HCT116 (cell line): ENCODE data around the gene ZHX3. TPM values are rescaled to one million over a fixed set of nuclear protein-coding genes. Genes with fewer than 3 reads are reported as not detected.

ENCODE experiments used
- ATAC-seq: fragments of 200-7000 bp; cut with Tn5 transposase; 2 replicates; pipeline ENCODE4 v1.9.1; 2020; ENCODE audit warnings: mild to moderate bottlenecking, moderate library complexity
- BruUV-seq: library from RNA; stranded (reverse); fragments of 400-500 nt; replicated peaks from 2 replicates; lab custom pipeline; 2021; lab: Mats Ljungman, UMichigan
- CTCF ChIA-PET: fragments of 300-600 bp; sonication (Branson Sonifier 250); formaldehyde crosslinking; loops from one replicate; lab custom pipeline; 2021; ENCODE audit warnings: antibody characterized with exemption; lab: Charles Lee
- POLR2A ChIA-PET: fragments of 300-600, 350-600 bp; sonication (Branson Sonifier 250); formaldehyde crosslinking; loops from one replicate; lab custom pipeline; 2021; ENCODE audit warnings: antibody characterized with exemption; lab: Charles Lee
- RAD21 ChIA-PET, 2 experiments: fragments of 300-600 bp; sonication (Branson Sonifier 250); formaldehyde crosslinking; loops; one replicate each; lab custom pipeline; 2023; ENCODE audit warnings: low total read pairs in 2 of 2; ENCODE audit not compliant: uncharacterized antibody in 2 of 2, unreplicated experiment in 2 of 2, low non-redundant PET in 1 of 2; lab: Charles Lee
- DNase-seq: peaks from one replicate; pipeline ENCODE4 v3.0.0-alpha.2; 2010; ENCODE audit warnings: low read depth, low spot score
- H2AFZ ChIP-seq: fragments of 200-600 bp; shearing (Covaris generic), sonication (generic); 2 replicates; pipeline ENCODE4 v1.6.1; 2017; ENCODE audit warnings: low read depth, mixed run types, mixed read lengths, antibody characterized with exemption, low read length; ENCODE audit not compliant: poor library complexity, severe bottlenecking
- H3K27ac ChIP-seq: 2 replicates; pipeline ENCODE4 v1.5.1; 2012; ENCODE audit warnings: low read depth, low read length
- H3K27me3 ChIP-seq: fragments of 200-600 bp; sonication (generic); 2 replicates; pipeline ENCODE4 v1.6.1; 2016; ENCODE audit warnings: mixed run types, low read length, mixed read lengths; ENCODE audit not compliant: insufficient read depth
- H3K36me3 ChIP-seq, 2 experiments: fragments of 200-500 bp in 1 of 2; fragments of 200-600 bp in 1 of 2; sonication (Bioruptor generic) in 1 of 2; sonication (generic) in 1 of 2; 2 replicates each; pipeline versions ENCODE4 v1.5.1 to v1.6.1; 2014 to 2016; ENCODE audit warnings: low read length in 2 of 2, inconsistent platforms in 1 of 2, mixed read lengths in 1 of 2, mixed run types in 1 of 2; ENCODE audit not compliant: insufficient read depth in 2 of 2, control insufficient read depth in 1 of 2
- H3K4me1 ChIP-seq, 2 experiments: fragments of 200-600 bp in 1 of 2; sonication (generic) in 1 of 2; 2 replicates each; pipeline versions ENCODE4 v1.5.1 to v1.6.1; 2012 to 2017; ENCODE audit warnings: low read length in 2 of 2, inconsistent platforms in 1 of 2, mild to moderate bottlenecking in 1 of 2, mixed read lengths in 1 of 2, mixed run types in 1 of 2, moderate library complexity in 1 of 2; ENCODE audit not compliant: insufficient read depth in 2 of 2, control insufficient read depth in 1 of 2
- H3K4me2 ChIP-seq: fragments of 200-600 bp; sonication (generic); 2 replicates; pipeline ENCODE4 v1.6.1; 2017; ENCODE audit warnings: mixed run types, low read length, mixed read lengths
- H3K4me3 ChIP-seq, 2 experiments: fragments of 200-600 bp in 1 of 2; sonication (generic) in 1 of 2; replicated peaks in 1 of 2; 2 replicates each; pipeline ENCODE4 v1.5.1; 2011 to 2016; ENCODE audit warnings: low read length in 2 of 2, control low read depth in 1 of 2, low read depth in 1 of 2, mild to moderate bottlenecking in 1 of 2, mixed read lengths in 1 of 2, mixed run types in 1 of 2
- H3K79me2 ChIP-seq: fragments of 200-600 bp; sonication (generic); 2 replicates; pipeline ENCODE4 v1.6.1; 2017; ENCODE audit warnings: mild to moderate bottlenecking, mixed run types, low read length, moderate library complexity, mixed read lengths; ENCODE audit not compliant: insufficient read depth
- H3K9ac ChIP-seq: fragments of 200-600 bp; sonication (generic); 2 replicates; pipeline ENCODE4 v1.6.1; 2016; ENCODE audit warnings: low read length, mixed read lengths
- H3K9me2 ChIP-seq: fragments of 200-600 bp; sonication (generic), shearing (Covaris generic); 2 replicates; pipeline ENCODE4 v1.6.1; 2017; ENCODE audit warnings: mixed run types, mild to moderate bottlenecking, moderate library complexity; ENCODE audit not compliant: insufficient read depth
- H3K9me3 ChIP-seq, 2 experiments: fragments of 200-500 bp in 1 of 2; fragments of 200-600 bp in 1 of 2; sonication (Bioruptor generic) in 1 of 2; sonication (generic) in 1 of 2; 2 replicates each; pipeline ENCODE4 v1.6.1; 2014 to 2017; ENCODE audit warnings: low read length in 2 of 2, mixed read lengths in 2 of 2, inconsistent platforms in 1 of 2, low read depth in 1 of 2, mild to moderate bottlenecking in 1 of 2, mixed run types in 1 of 2, moderate library complexity in 1 of 2; ENCODE audit not compliant: control insufficient read depth in 1 of 2, insufficient read depth in 1 of 2
- H4K20me1 ChIP-seq: fragments of 200-600 bp; sonication (generic), shearing (Covaris generic); 2 replicates; pipeline ENCODE4 v1.6.1; 2017; ENCODE audit warnings: mixed run types, mild to moderate bottlenecking, moderate library complexity; ENCODE audit not compliant: insufficient read depth
- ATF3 ChIP-seq: IDR thresholded peaks from 2 replicates; pipeline ENCODE4 v1.6.1; 2012
- CEBPB ChIP-seq: IDR thresholded peaks from 2 replicates; pipeline ENCODE4 v1.6.1; 2012; ENCODE audit warnings: low read depth
- CTCF ChIP-seq, 3 experiments: fragments of 200-600 bp in 1 of 3; sonication (generic) in 1 of 3; IDR thresholded peaks in 2 of 3; conservative IDR thresholded peaks in 1 of 3; 2 replicates each; pipeline ENCODE4 v1.5.1; 2012 to 2017; ENCODE audit warnings: low read depth in 2 of 3, low read length in 2 of 3, antibody characterized with exemption in 1 of 3, borderline replicate concordance in 1 of 3, control low read depth in 1 of 3, mild to moderate bottlenecking in 1 of 3, mixed read lengths in 1 of 3, mixed run types in 1 of 3, moderate library complexity in 1 of 3; ENCODE audit not compliant: insufficient read depth in 1 of 3
- EZH2 ChIP-seq: fragments of 200-600 bp; sonication (generic); IDR thresholded peaks from 2 replicates; pipeline ENCODE4 v1.6.1; 2017; ENCODE audit warnings: antibody characterized with exemption, mixed run types
- EZH2phosphoT487 ChIP-seq: fragments of 200-600 bp; IDR thresholded peaks from 2 replicates; pipeline ENCODE4 v1.6.1; 2018; ENCODE audit warnings: antibody characterized with exemption, borderline replicate concordance
- FOSL1 ChIP-seq: IDR thresholded peaks from 2 replicates; pipeline ENCODE4 v1.6.1; 2012; ENCODE audit warnings: low read depth
- JUND ChIP-seq: IDR thresholded peaks from 2 replicates; pipeline ENCODE4 v1.6.1; 2012
- MAX ChIP-seq: IDR thresholded peaks from 2 replicates; pipeline ENCODE4 v1.6.1; 2012
- POLR2A ChIP-seq: IDR thresholded peaks from 2 replicates; pipeline ENCODE4 v1.7.0; 2011; ENCODE audit warnings: borderline replicate concordance; ENCODE audit not compliant: insufficient read depth, insufficient read length; ENCODE audit errors: extremely low read depth
- POLR2AphosphoS5 ChIP-seq: IDR thresholded peaks from 2 replicates; pipeline ENCODE4 v1.6.1; 2011; ENCODE audit warnings: mild to moderate bottlenecking, low read depth, low read length, moderate library complexity
- SIN3A ChIP-seq: IDR thresholded peaks from 2 replicates; pipeline ENCODE4 v1.6.1; 2012; ENCODE audit warnings: low read depth
- SP1 ChIP-seq: IDR thresholded peaks from 2 replicates; pipeline ENCODE4 v1.6.1; 2012; ENCODE audit warnings: low read depth
- TCF7L2 ChIP-seq: IDR thresholded peaks from 2 replicates; pipeline ENCODE4 v1.7.0; 2011; ENCODE audit warnings: borderline replicate concordance, inconsistent platforms; ENCODE audit not compliant: insufficient read depth, insufficient read length; ENCODE audit errors: extremely low read depth
- ZBTB33 ChIP-seq: IDR thresholded peaks from 2 replicates; pipeline ENCODE4 v1.6.1; 2011; ENCODE audit warnings: mild to moderate bottlenecking, low read length, moderate library complexity; ENCODE audit not compliant: insufficient replicate concordance; ENCODE audit errors: extremely low read depth
- ZFX ChIP-seq: fragments of 450-650 bp; IDR thresholded peaks from 2 replicates; pipeline ENCODE4 v1.6.1; 2017
- ZNF274 ChIP-seq: fragments of 200-500 bp; sonication (Bioruptor generic); IDR thresholded peaks from 2 replicates; pipeline ENCODE4 v1.6.1; 2014; ENCODE audit warnings: mild to moderate bottlenecking, low read depth, low read length, inconsistent platforms
- intact Hi-C: fragments of 100-400 bp; cut with micrococcal nuclease; formaldehyde crosslinking; loops from 2 replicates; pipeline ENCODE4 v1.10.0; 2022
- total RNA-seq: library from RNA; stranded (reverse); gene quantifications from one replicate; pipeline ENCODE4 v1.2.1, GENCODE V29; 2021; ENCODE audit not compliant: unreplicated experiment

Gene ZHX3
- total RNA-seq, 1 experiment from 2014 or later: 13.3 TPM

- no peaks in the 10 kb centered on the region for H3K4me1 ChIP-seq
- no peak overlapping the region for H2AFZ ChIP-seq
- POLR2A ChIA-PET: no interaction called here
- no peaks in the 10 kb centered on the region for H4K20me1 ChIP-seq
- peaks cover 4 to 6% of the 10 kb centered on the region in 2 experiments; a peak in 2 of 4 replicates for H3K9me3 ChIP-seq
- DNase-seq (no peak), ATAC-seq (no peak)
- H3K79me2 ChIP-seq: no peaks in the 10 kb centered on the region
- H3K4me3 ChIP-seq: no peak overlapping the region
- H3K4me2 ChIP-seq: no peak overlapping the region
- H3K27ac ChIP-seq: no peak overlapping the region
- CTCF ChIA-PET: no interaction called here
- H3K36me3 ChIP-seq: no peaks in the 10 kb centered on the region
- no peak overlapping the region for H3K9ac ChIP-seq
- TF ChIP-seq ATF3 (no peak), JUND (no peak), EZH2phosphoT487 (no peak), SP1 (no peak), ZFX (no peak)
- TF ChIP-seq, all 23 proteins: peak for 0
- BruUV-seq: no TSS peak
- H3K9me2 ChIP-seq: no peaks in the 10 kb centered on the region
- intact Hi-C loops: no loop called here
- no peaks in the 10 kb centered on the region for H3K27me3 ChIP-seq
- RAD21 ChIA-PET: no interaction called here
These were observed 113.9 kb downstream of the ZHX3 start for GRCh38 chr20:41203660-41204059.

- ChIA-PET POLR2A (no interaction called here), RAD21 (no interaction called here), CTCF (no interaction called here)
- no peak overlapping the region for H3K4me2 ChIP-seq
- H3K4me1 ChIP-seq: no peaks in the 10 kb centered on the region
- H3K9me2 ChIP-seq: no peaks in the 10 kb centered on the region
- H3K27ac ChIP-seq: no peak overlapping the region
- peaks cover 4 to 14% of the 10 kb centered on the region in 2 experiments; a peak in 3 of 4 replicates for H3K9me3 ChIP-seq
- intact Hi-C loops: no loop called here
- ATAC-seq (no peak), DNase-seq (no peak)
- no peaks in the 10 kb centered on the region for H3K79me2 ChIP-seq
- no peaks in the 10 kb centered on the region for H3K36me3 ChIP-seq
- H3K4me3 ChIP-seq: no peak overlapping the region
- H3K27me3 ChIP-seq: no peaks in the 10 kb centered on the region
- TF ChIP-seq TCF7L2 (no peak), FOSL1 (no peak), JUND (no peak), ZBTB33 (no peak), CTCF (IDR thresholded peaks at IDR 0.05 in 2 of 3, conservative IDR thresholded peaks at IDR 0.05 in 1 of 3; ENCODE audit: borderline replicate concordance in 1 of 3, insufficient read depth in 1 of 3, low read depth in 2 of 3, low read length in 2 of 3) (no peak), SIN3A (no peak), MAX (no peak), EZH2 (no peak), POLR2A (no peak), ZFX (no peak), CEBPB (no peak), ZNF274 (no peak), EZH2phosphoT487 (no peak), ATF3 (no peak), POLR2AphosphoS5 (no peak)
- no TSS peak for BruUV-seq
- no peak overlapping the region for H3K9ac ChIP-seq
- no peaks in the 10 kb centered on the region for H4K20me1 ChIP-seq
- no peak overlapping the region for H2AFZ ChIP-seq
These were observed 115.1 kb downstream of the ZHX3 start for GRCh38 chr20:41202426-41202825.
